WERI-Rb-1 (cell line): ENCODE data around the gene EFHD1.
A peak's percentile ranks its signal among the peaks of the same experiment; 100 is the strongest.

Experiments used
- DNase-seq: peaks from one replicate; pipeline ENCODE4 v3.0.0-alpha.2; 2020
- H3K27ac ChIP-seq: fragments of 250-450 bp; sonication (Bioruptor Pico); 2 replicates; pipeline ENCODE4 v1.5.1; 2020; ENCODE audit warnings: mild to moderate bottlenecking, moderate library complexity
- H3K27me3 ChIP-seq: fragments of 250-450 bp; sonication (Bioruptor Pico); 2 replicates; pipeline ENCODE4 v1.5.1; 2021; ENCODE audit warnings: mild to moderate bottlenecking, low read depth, moderate library complexity; ENCODE audit not compliant: insufficient read depth, severe bottlenecking
- H3K36me3 ChIP-seq: fragments of 250-450 bp; sonication (Bioruptor Pico); 2 replicates; pipeline ENCODE4 v1.5.1; 2020; ENCODE audit warnings: mild to moderate bottlenecking, moderate library complexity
- H3K4me3 ChIP-seq: 2 replicates; pipeline ENCODE4 v1.5.1; 2011; ENCODE audit warnings: low read depth, mild to moderate bottlenecking, control low read depth, low read length
- H3K9me3 ChIP-seq: fragments of 250-450 bp; sonication (Bioruptor Pico); 2 replicates; pipeline ENCODE4 v1.5.1; 2021; ENCODE audit warnings: mild to moderate bottlenecking, moderate library complexity; ENCODE audit not compliant: severe bottlenecking
- CTCF ChIP-seq: IDR thresholded peaks from 2 replicates; pipeline ENCODE4 v1.5.1; 2011; ENCODE audit warnings: low read depth, mild to moderate bottlenecking, control low read depth, inconsistent platforms, low read length

The EFHD1 gene

GRCh38 chr2:232588680-232589585, 44.5 kb upstream of the EFHD1 start:
- Histone ChIP-seq H3K36me3 (no peaks in the 10 kb centered on the region), H3K27ac (no peak overlapping the region), H3K27me3 (no peaks in the 10 kb centered on the region), H3K4me3 (no peak overlapping the region), H3K9me3 (no peaks in the 10 kb centered on the region)
- no peak for DNase-seq
- no peak for TF ChIP-seq CTCF

GRCh38 chr2:232592772-232593395, 40.5 kb upstream of the EFHD1 start:
- no peak overlapping the region for H3K4me3 ChIP-seq
- no peaks in the 10 kb centered on the region for H3K9me3 ChIP-seq
- H3K27me3 ChIP-seq, result no peaks in the 10 kb centered on the region
- no peak overlapping the region for H3K27ac ChIP-seq
- DNase-seq, result no peak
- TF ChIP-seq CTCF, result peak; percentile 33
- H3K36me3 ChIP-seq, result no peaks in the 10 kb centered on the region

- no peak for TF ChIP-seq CTCF
- no peak for DNase-seq
- Histone ChIP-seq H3K4me3 (no peak overlapping the region), H3K9me3 (no peaks in the 10 kb centered on the region), H3K36me3 (no peaks in the 10 kb centered on the region), H3K27me3 (no peaks in the 10 kb centered on the region), H3K27ac (no peak overlapping the region)
Measured at GRCh38 chr2:232593982-232594381, 39.4 kb upstream of the EFHD1 start.

- no peak for DNase-seq
- TF ChIP-seq CTCF, result no peak
- H3K36me3 ChIP-seq, result no peaks in the 10 kb centered on the region
- H3K27me3 ChIP-seq, result no peaks in the 10 kb centered on the region
- H3K4me3 ChIP-seq, result no peak overlapping the region
- no peaks in the 10 kb centered on the region for H3K9me3 ChIP-seq
- H3K27ac ChIP-seq, result no peak overlapping the region
Measured at GRCh38 chr2:232597362-232598079, 35.9 kb upstream of the EFHD1 start.

- no peaks in the 10 kb centered on the region for H3K9me3 ChIP-seq
- no peak for DNase-seq
- no peak overlapping the region for H3K27ac ChIP-seq
- no peak for TF ChIP-seq CTCF
- H3K27me3 ChIP-seq, result no peaks in the 10 kb centered on the region
- no peak overlapping the region for H3K4me3 ChIP-seq
- no peaks in the 10 kb centered on the region for H3K36me3 ChIP-seq
Measured at GRCh38 chr2:232598293-232598692, 35.1 kb upstream of the EFHD1 start.
